Activated T-helper 17 cell treated with anti-CD3 and anti-CD28 coated beads, Interleukin-2, amount 50 U/mL, for 72 hours (primary cell): ENCODE data around the gene EIF4B. TPM values are rescaled to one million over a fixed set of nuclear protein-coding genes. Genes with fewer than 3 reads are reported as not detected.
A peak's percentile ranks its signal among the peaks of the same experiment; 100 is the strongest.
"Not testable (repeated sequence)": the region's sequence is repeated elsewhere in the genome, so short reads cannot be mapped to it uniquely, and the experiment has no call there.

Experiments
- ATAC-seq: fragments of 150-1000 bp; cut with Tn5 transposase; replicated peaks from 2 replicates; pipeline ENCODE4 v1.10.0; 2021; ENCODE audit warnings: mild to moderate bottlenecking, moderate library complexity
- H3K27ac Mint-ChIP-seq: one replicate; pipeline ENCODE4 v1.8.0; 2022; ENCODE audit warnings: mixed read lengths
- H3K27me3 Mint-ChIP-seq: one replicate; pipeline ENCODE4 v1.8.0; 2022; ENCODE audit warnings: mixed read lengths
- H3K36me3 Mint-ChIP-seq: one replicate; pipeline ENCODE4 v1.8.0; 2022; ENCODE audit warnings: low read depth, mild to moderate bottlenecking, mixed read lengths
- H3K4me1 Mint-ChIP-seq: one replicate; pipeline ENCODE4 v1.8.0; 2022; ENCODE audit warnings: mixed read lengths
- H3K4me3 Mint-ChIP-seq: one replicate; pipeline ENCODE4 v1.8.0; 2022; ENCODE audit warnings: mild to moderate bottlenecking, mixed read lengths
- H3K9me3 Mint-ChIP-seq: one replicate; pipeline ENCODE4 v1.8.0; 2022; ENCODE audit warnings: mixed read lengths
- total RNA-seq, 2 donors: library from RNA; stranded (reverse); gene quantifications; one replicate each; pipeline ENCODE4 v1.2.3, GENCODE V29; 2022

The EIF4B gene
- total RNA-seq, 2 donors from 2014 or later = 536 to 964 TPM

DNA sequence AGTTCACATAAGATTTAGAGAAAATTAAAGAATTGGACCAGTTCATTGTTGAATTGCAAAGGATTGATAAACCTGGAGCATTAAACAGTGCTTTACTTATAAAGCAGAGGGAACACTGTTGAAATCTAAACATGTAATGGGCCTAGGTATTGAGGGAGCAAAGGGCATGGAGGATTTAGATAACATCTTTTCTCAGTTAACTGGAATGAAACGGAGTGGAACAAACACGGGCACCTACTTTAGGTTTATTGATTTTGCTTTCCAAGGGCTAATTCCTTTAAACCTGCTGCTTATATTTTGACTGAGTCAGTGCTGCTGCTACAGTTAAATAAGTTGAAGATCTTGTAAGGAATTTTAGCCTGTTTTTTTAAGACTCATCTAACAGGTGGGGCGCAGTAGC is 5.6 kb downstream of the EIF4B start:
- Mint-ChIP-seq H3K4me3 (peak overlapping the region; percentile 47), H3K4me1 (peaks cover 18% of the 10 kb centered on the region), H3K27me3 (no peaks in the 10 kb centered on the region), H3K9me3 (no peaks in the 10 kb centered on the region), H3K36me3 (peaks cover 98% of the 10 kb centered on the region), H3K27ac (no peak overlapping the region)
- ATAC-seq = no peak

DNA sequence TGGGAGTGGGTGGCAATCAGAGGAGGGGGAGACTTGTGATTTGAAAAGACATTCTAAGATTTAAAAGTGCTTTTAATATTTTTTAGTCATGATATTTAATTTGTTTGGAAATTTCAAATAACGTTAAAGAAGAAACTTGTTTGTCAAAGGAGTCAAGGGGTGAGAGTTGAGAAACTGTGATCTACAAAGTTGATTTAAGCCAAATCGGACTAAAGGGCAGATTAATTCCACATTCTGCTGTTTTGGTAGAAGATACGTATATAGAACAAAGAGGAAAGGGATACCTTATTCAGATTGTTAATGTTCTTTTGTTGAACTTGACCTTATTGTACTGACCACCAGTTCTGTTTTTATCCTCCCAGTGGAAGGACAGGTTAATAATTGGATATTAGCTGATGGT is 6.7 kb downstream of the EIF4B start:
- no peak for ATAC-seq
- peaks cover 98% of the 10 kb centered on the region for H3K36me3 Mint-ChIP-seq
- H3K4me3 Mint-ChIP-seq = peak overlapping the region; percentile 9
- H3K9me3 Mint-ChIP-seq = no peaks in the 10 kb centered on the region
- peaks cover 16% of the 10 kb centered on the region for H3K4me1 Mint-ChIP-seq
- H3K27me3 Mint-ChIP-seq = no peaks in the 10 kb centered on the region
- no peak overlapping the region for H3K27ac Mint-ChIP-seq

GRCh38 chr12:53014709-53015108 is 8.5 kb downstream of the EIF4B start:
- H3K4me1 Mint-ChIP-seq = peaks cover 14% of the 10 kb centered on the region
- no peaks in the 10 kb centered on the region for H3K9me3 Mint-ChIP-seq
- H3K36me3 Mint-ChIP-seq = peaks cover 98% of the 10 kb centered on the region
- peak overlapping the region; percentile 4 for H3K27ac Mint-ChIP-seq
- no peaks in the 10 kb centered on the region for H3K27me3 Mint-ChIP-seq
- ATAC-seq = peak; percentile 61
- peak overlapping the region; percentile 13 for H3K4me3 Mint-ChIP-seq

DNA sequence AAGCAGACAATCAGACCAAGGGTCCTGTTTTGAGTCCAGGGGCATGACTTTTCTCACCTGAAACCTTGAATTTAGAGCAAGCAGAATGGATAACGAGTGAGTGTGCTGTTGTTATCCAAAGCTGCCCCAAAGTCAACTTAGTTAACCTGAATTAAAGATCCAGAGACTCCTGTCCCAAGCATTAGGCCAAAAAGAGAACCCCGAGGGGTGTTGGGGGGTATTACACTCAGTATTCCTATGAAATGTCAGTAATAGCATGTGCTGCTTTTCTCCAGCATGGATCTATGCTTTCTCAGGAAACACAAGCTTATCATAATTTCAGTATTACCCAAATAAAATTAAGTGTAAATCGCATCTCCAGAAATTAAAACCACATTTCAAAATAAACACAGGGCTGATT is 19.0 kb downstream of the EIF4B start:
- Mint-ChIP-seq H3K27me3 (no peaks in the 10 kb centered on the region), H3K9me3 (no peaks in the 10 kb centered on the region), H3K4me1 (peaks cover 8% of the 10 kb centered on the region), H3K4me3 (no peak overlapping the region), H3K36me3 (peaks cover 99% of the 10 kb centered on the region), H3K27ac (no peak overlapping the region)
- no peak for ATAC-seq

- not testable (repeated sequence) for H3K27me3 Mint-ChIP-seq, H3K27ac Mint-ChIP-seq, H3K9me3 Mint-ChIP-seq, H3K4me3 Mint-ChIP-seq, ATAC-seq
- peaks cover 99% of the 10 kb centered on the region for H3K36me3 Mint-ChIP-seq
- H3K4me1 Mint-ChIP-seq = peaks cover 14% of the 10 kb centered on the region
Measured at GRCh38 chr12:53027014-53027413, 20.8 kb downstream of the EIF4B start.

DNA sequence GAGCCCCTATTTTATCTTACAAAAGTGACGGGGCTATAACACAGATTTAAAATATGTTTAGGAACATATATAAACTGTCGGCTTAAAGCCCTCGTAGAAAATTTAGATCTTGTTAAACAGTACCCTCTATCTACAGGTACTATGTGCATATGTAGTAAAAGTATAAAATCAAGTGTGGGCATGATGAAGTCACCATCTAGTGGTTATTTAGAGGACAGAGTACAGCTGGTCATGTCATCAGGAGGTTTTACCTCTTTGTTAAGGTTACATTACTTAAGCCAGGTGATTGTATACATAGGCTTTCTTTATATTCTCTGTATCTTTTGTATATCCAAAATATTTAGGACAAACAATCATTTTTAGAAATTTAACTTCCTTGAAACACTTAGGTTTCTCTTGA is 25.4 kb downstream of the EIF4B start:
- H3K27me3 Mint-ChIP-seq = no peaks in the 10 kb centered on the region
- peaks cover 24% of the 10 kb centered on the region for H3K4me1 Mint-ChIP-seq
- peaks cover 99% of the 10 kb centered on the region for H3K36me3 Mint-ChIP-seq
- no peak for ATAC-seq
- H3K4me3 Mint-ChIP-seq = no peak overlapping the region
- no peaks in the 10 kb centered on the region for H3K9me3 Mint-ChIP-seq
- H3K27ac Mint-ChIP-seq = no peak overlapping the region

DNA sequence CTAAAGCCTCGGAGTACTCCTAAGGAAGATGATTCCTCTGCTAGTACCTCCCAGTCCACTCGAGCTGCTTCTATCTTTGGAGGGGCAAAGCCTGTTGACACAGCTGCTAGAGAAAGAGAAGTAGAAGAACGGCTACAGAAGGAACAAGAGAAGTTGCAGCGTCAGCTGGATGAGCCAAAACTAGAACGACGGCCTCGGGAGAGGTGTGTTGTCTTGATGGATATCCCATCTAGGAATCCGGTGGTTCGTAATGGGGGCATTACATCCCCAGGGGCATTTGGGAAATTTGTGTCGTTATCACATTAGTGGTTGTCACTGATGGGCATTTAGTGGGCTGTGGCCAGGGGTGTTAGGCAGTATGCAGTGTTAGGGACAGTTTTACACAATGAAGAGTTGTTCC is 27.6 kb downstream of the EIF4B start:
- H3K4me3 Mint-ChIP-seq, ATAC-seq, H3K9me3 Mint-ChIP-seq, H3K27me3 Mint-ChIP-seq: not testable (repeated sequence)
- H3K36me3 Mint-ChIP-seq = peaks cover 99% of the 10 kb centered on the region
- H3K4me1 Mint-ChIP-seq = peaks cover 27% of the 10 kb centered on the region
- H3K27ac Mint-ChIP-seq = peak overlapping the region; percentile 41

GRCh38 chr12:53034459-53034858 is 28.2 kb downstream of the EIF4B start:
- peaks cover 30% of the 10 kb centered on the region for H3K4me1 Mint-ChIP-seq
- H3K36me3 Mint-ChIP-seq = peaks cover 99% of the 10 kb centered on the region
- H3K27me3 Mint-ChIP-seq = no peaks in the 10 kb centered on the region
- no peak overlapping the region for H3K4me3 Mint-ChIP-seq
- no peaks in the 10 kb centered on the region for H3K9me3 Mint-ChIP-seq
- ATAC-seq = no peak
- peak overlapping the region; percentile 41 for H3K27ac Mint-ChIP-seq

GRCh38 chr12:53036802-53037201 is 30.5 kb downstream of the EIF4B start:
- Mint-ChIP-seq H3K9me3 (no peaks in the 10 kb centered on the region), H3K36me3 (peaks cover 100% of the 10 kb centered on the region), H3K27ac (no peak overlapping the region), H3K4me3 (no peak overlapping the region), H3K4me1 (peaks cover 24% of the 10 kb centered on the region), H3K27me3 (no peaks in the 10 kb centered on the region)
- ATAC-seq = no peak

- H3K27me3 Mint-ChIP-seq = no peaks in the 10 kb centered on the region
- no peak for ATAC-seq
- no peak overlapping the region for H3K27ac Mint-ChIP-seq
- peaks cover 80% of the 10 kb centered on the region for H3K36me3 Mint-ChIP-seq
- no peak overlapping the region for H3K4me3 Mint-ChIP-seq
- H3K4me1 Mint-ChIP-seq = peaks cover 15% of the 10 kb centered on the region
- no peaks in the 10 kb centered on the region for H3K9me3 Mint-ChIP-seq
Measured at GRCh38 chr12:53039851-53040250, 33.6 kb downstream of the EIF4B start.

GRCh38 chr12:53042607-53043454 is 36.6 kb downstream of the EIF4B start:
- Mint-ChIP-seq H3K36me3 (peaks cover 50% of the 10 kb centered on the region), H3K4me1 (peaks cover 11% of the 10 kb centered on the region), H3K9me3 (no peaks in the 10 kb centered on the region), H3K4me3 (no peak overlapping the region), H3K27ac (peak overlapping the region; percentile 15), H3K27me3 (no peaks in the 10 kb centered on the region)
- no peak for ATAC-seq

DNA sequence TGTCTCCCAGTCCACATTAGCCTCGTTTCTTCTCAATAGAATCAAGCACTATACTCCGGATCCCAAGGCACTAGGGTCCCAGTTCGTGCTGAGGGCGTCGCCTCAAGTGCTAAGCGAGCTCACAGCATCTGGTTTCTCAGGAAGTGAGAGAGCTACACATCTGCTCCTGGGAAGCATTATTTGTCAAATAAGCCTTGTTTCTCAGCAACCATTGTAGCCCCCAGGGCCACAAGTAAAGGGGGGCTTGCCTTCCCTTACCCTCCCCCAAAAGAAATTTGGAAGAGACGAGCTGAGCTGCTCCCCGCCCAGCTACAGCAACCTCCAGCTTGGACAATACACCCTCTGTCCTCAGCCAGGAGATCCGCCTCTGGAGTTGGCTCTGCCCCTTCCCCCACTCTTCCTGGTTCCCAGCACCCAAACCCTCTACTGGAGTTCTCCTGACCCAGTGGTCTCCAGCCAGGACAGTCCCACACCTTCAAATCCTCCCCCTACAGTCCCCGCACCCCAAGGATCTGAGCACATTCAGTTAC is 37.9 kb downstream of the EIF4B start:
- no peaks in the 10 kb centered on the region for H3K27me3 Mint-ChIP-seq
- no peak for ATAC-seq
- no peak overlapping the region for H3K4me3 Mint-ChIP-seq
- H3K9me3 Mint-ChIP-seq = no peaks in the 10 kb centered on the region
- H3K4me1 Mint-ChIP-seq = peaks cover 10% of the 10 kb centered on the region
- H3K27ac Mint-ChIP-seq = no peak overlapping the region
- H3K36me3 Mint-ChIP-seq = peaks cover 37% of the 10 kb centered on the region

GRCh38 chr12:53044896-53045695 is 38.8 kb downstream of the EIF4B start:
- H3K27ac Mint-ChIP-seq = no peak overlapping the region
- peaks cover 13% of the 10 kb centered on the region for H3K4me1 Mint-ChIP-seq
- H3K4me3 Mint-ChIP-seq = peak overlapping the region; percentile 77
- no peaks in the 10 kb centered on the region for H3K9me3 Mint-ChIP-seq
- H3K36me3 Mint-ChIP-seq = peaks cover 27% of the 10 kb centered on the region
- ATAC-seq = no peak
- no peaks in the 10 kb centered on the region for H3K27me3 Mint-ChIP-seq

GRCh38 chr12:53045696-53046045 is 39.4 kb downstream of the EIF4B start:
- H3K36me3 Mint-ChIP-seq = peaks cover 22% of the 10 kb centered on the region
- no peak for ATAC-seq
- peak overlapping the region; percentile 77 for H3K4me3 Mint-ChIP-seq
- H3K9me3 Mint-ChIP-seq = no peaks in the 10 kb centered on the region
- peak overlapping the region; percentile 61 for H3K27ac Mint-ChIP-seq
- H3K4me1 Mint-ChIP-seq = peaks cover 13% of the 10 kb centered on the region
- no peaks in the 10 kb centered on the region for H3K27me3 Mint-ChIP-seq
